Measurements from ENCODE around the gene TUBGCP5. TPM values are rescaled to one million over a fixed set of nuclear protein-coding genes. Genes with fewer than 3 reads are reported as not detected.

Gene TUBGCP5
- total and polyA plus RNA-seq, 2 donors (not counting 1 experiment from before 2014, with no cell fraction given), result 11.0 to 23.1 TPM

DNA sequence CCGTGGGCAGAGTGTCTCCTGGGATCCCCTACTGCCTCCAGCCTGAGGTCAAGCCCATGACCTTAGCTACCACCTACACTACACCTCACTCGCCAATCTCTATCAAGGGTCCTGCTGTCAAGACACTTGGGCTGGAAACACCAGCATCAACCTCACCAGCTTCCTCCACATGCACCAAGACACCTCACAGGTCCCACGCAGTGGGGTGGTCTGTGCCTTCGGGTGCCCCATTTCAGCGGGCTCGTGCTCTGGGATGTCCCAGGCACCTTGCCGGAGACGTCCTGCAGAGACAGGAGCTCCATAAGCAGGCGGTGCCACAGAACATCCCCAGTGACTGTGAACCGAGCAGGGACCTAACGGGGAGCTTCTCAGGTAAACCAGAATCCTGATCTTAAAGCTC, 79.2 kb downstream of the TUBGCP5 start:
- H3K79me2 ChIP-seq (ENCODE audit: control insufficient read depth, insufficient read depth, low read length), result no peaks in the 10 kb centered on the region
- peaks cover 21% of the 10 kb centered on the region for H3K4me1 Mint-ChIP-seq
- no peak overlapping the region for H3K4me2 ChIP-seq (replicated peaks; ENCODE audit: low read depth, low read length, poor library complexity, severe bottlenecking)
- peaks cover 11 to 17% of the 10 kb centered on the region in 2 donors for H3K4me1 ChIP-seq (ENCODE audit: control insufficient read depth in 2 of 2, insufficient read depth in 2 of 2, low read length in 2 of 2)
- H3K4me3 ChIP-seq (ENCODE audit: control extremely low read depth in 1 of 5, extremely low read depth in 1 of 5, insufficient read depth in 1 of 5, low read depth in 2 of 5, low read length in 4 of 5), result no peak overlapping the region
- H3K36me3 ChIP-seq (replicated peaks in 1 of 2; ENCODE audit: control extremely low read depth in 1 of 2, control insufficient read depth in 1 of 2, extremely low read depth in 1 of 2, insufficient read depth in 2 of 2, low read length in 1 of 2), result no peaks in the 10 kb centered on the region
- ATAC-seq (ENCODE audit: low read depth) (no peak), DNase-seq (no peak)
- intact Hi-C loops (cut with micrococcal nuclease), result no loop called here
- no peak overlapping the region for H3K27ac ChIP-seq (ENCODE audit: low read length in 2 of 2)
- no peak for TF ChIP-seq EZH2 (IDR thresholded peaks at IDR 0.05; ENCODE audit: borderline replicate concordance, insufficient read depth, low read depth, low read length, poor library complexity, severe bottlenecking)
- TF ChIP-seq CTCF (IDR thresholded peaks at IDR 0.05), result no peak
- ChIA-PET POLR2A (no interaction called here), CTCF (no interaction called here)
- no peaks in the 10 kb centered on the region for H4K20me1 ChIP-seq (ENCODE audit: control insufficient read depth, insufficient read depth, low read length, poor library complexity, severe bottlenecking)
- H3K9me3 ChIP-seq (ENCODE audit: control extremely low read depth in 1 of 3, control insufficient read depth in 2 of 3, insufficient read depth in 1 of 3, low read length in 2 of 3), result no peaks in the 10 kb centered on the region
- WGBS (ENCODE audit: insufficient coverage), result 95% methylated on average over 11 of the region's 11 CpGs
- no peaks in the 10 kb centered on the region for H3K9me3 Mint-ChIP-seq (ENCODE audit: insufficient read depth)
- no peak overlapping the region for H3K9ac ChIP-seq (ENCODE audit: low read length)
- H3K27ac Mint-ChIP-seq, result no peak overlapping the region
- peaks cover 10% of the 10 kb centered on the region for H3K27me3 Mint-ChIP-seq
- no peak overlapping the region for H3K4me3 Mint-ChIP-seq
- H3K27me3 ChIP-seq (replicated peaks in 1 of 4; ENCODE audit: control extremely low read depth in 1 of 4, control insufficient read depth in 3 of 4, insufficient read depth in 4 of 4, low read length in 3 of 4), result no peaks in the 10 kb centered on the region
- no peak overlapping the region for H2AFZ ChIP-seq (ENCODE audit: insufficient read depth, low read depth, low read length, poor library complexity, severe bottlenecking)

DNA sequence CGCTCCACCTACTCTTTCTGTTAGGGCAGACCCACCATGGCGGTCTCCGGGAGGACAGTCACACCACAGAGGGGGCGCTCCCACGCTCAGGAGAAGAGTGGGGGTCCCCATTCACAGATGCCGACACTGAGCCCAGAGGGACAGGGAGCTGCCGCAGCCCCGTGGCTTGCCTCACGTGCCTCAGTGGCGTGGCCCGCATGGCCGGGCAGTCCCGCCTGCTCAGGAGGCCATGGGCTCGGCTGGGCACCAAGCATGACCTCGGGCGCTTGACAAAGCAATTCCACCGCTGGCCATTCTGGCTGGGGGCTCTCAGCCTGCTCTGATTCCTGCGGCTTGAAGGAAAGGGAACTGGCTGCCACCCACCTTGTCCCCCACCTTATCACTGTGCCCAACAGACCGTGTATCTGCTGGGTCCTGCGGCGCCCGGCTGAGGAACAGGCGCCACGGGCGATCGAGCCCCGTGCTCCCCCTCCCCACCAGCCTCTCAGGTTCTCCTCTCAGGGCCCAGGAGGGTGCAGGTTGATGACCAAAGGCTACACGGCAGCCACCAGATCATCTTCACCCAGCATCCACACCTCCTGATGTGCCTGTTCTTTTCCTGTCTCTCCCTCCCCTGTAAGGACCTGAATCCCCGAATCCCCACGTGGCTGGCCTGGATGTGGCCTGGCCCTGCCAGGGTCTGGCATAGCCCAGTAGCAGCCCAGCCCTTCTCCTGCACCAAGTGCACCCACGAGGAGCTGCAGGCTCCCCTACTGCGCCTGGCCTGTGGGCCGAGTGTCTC, 79.9 kb downstream of the TUBGCP5 start:
- POLR2A ChIA-PET, result no interaction called here
- Histone ChIP-seq H3K36me3 (replicated peaks in 1 of 2; ENCODE audit: control extremely low read depth in 1 of 2, control insufficient read depth in 1 of 2, extremely low read depth in 1 of 2, insufficient read depth in 2 of 2, low read length in 1 of 2) (no peaks in the 10 kb centered on the region), H3K27ac (ENCODE audit: low read length in 2 of 2) (no peak overlapping the region), H3K4me3 (ENCODE audit: control extremely low read depth in 1 of 5, extremely low read depth in 1 of 5, insufficient read depth in 1 of 5, low read depth in 2 of 5, low read length in 4 of 5) (no peak overlapping the region), H3K79me2 (ENCODE audit: control insufficient read depth, insufficient read depth, low read length) (no peaks in the 10 kb centered on the region), H2AFZ (ENCODE audit: insufficient read depth, low read depth, low read length, poor library complexity, severe bottlenecking) (no peak overlapping the region), H3K4me2 (replicated peaks; ENCODE audit: low read depth, low read length, poor library complexity, severe bottlenecking) (peak overlapping the region; percentile 5), H3K4me1 (ENCODE audit: control insufficient read depth in 2 of 2, insufficient read depth in 2 of 2, low read length in 2 of 2) (peaks cover 11 to 17% of the 10 kb centered on the region in 2 donors), H4K20me1 (ENCODE audit: control insufficient read depth, insufficient read depth, low read length, poor library complexity, severe bottlenecking) (no peaks in the 10 kb centered on the region), H3K27me3 (replicated peaks in 1 of 4; ENCODE audit: control extremely low read depth in 1 of 4, control insufficient read depth in 3 of 4, insufficient read depth in 4 of 4, low read length in 3 of 4) (no peaks in the 10 kb centered on the region), H3K9ac (ENCODE audit: low read length) (no peak overlapping the region), H3K9me3 (ENCODE audit: control extremely low read depth in 1 of 3, control insufficient read depth in 2 of 3, insufficient read depth in 1 of 3, low read length in 2 of 3) (no peaks in the 10 kb centered on the region)
- no peak overlapping the region for H3K27ac Mint-ChIP-seq
- CTCF ChIA-PET, result interaction anchor here (0.6 kb wide), 1 partner anchor 25 kb away, joined by 3 read pairs; no protein-coding TSS in a partner anchor
- intact Hi-C loops (cut with micrococcal nuclease), result no loop called here
- H3K9me3 Mint-ChIP-seq (ENCODE audit: insufficient read depth), result no peaks in the 10 kb centered on the region
- no peak overlapping the region for H3K4me3 Mint-ChIP-seq
- WGBS (ENCODE audit: insufficient coverage), result 71% methylated on average over 33 of the region's 33 CpGs
- H3K27me3 Mint-ChIP-seq, result peaks cover 10% of the 10 kb centered on the region
- peaks cover 21% of the 10 kb centered on the region for H3K4me1 Mint-ChIP-seq
- no peak for DNase-seq
- ATAC-seq (ENCODE audit: low read depth), result no peak
- TF ChIP-seq EZH2 (IDR thresholded peaks at IDR 0.05; ENCODE audit: borderline replicate concordance, insufficient read depth, low read depth, low read length, poor library complexity, severe bottlenecking), result no peak
- TF ChIP-seq CTCF (IDR thresholded peaks at IDR 0.05), result no peak

All from B cell (primary cell).